ENCODE results near the gene TTLL5. TPM values are rescaled to one million over a fixed set of nuclear protein-coding genes. Genes with fewer than 3 reads are reported as not detected.

Gene TTLL5
- total and polyA plus RNA-seq, 9 of the 15 experiments (the other 6 are each of a cell fraction or from before 2014, with no cell fraction given) = 4.1 to 18.9 (median 12.6) TPM

DNA sequence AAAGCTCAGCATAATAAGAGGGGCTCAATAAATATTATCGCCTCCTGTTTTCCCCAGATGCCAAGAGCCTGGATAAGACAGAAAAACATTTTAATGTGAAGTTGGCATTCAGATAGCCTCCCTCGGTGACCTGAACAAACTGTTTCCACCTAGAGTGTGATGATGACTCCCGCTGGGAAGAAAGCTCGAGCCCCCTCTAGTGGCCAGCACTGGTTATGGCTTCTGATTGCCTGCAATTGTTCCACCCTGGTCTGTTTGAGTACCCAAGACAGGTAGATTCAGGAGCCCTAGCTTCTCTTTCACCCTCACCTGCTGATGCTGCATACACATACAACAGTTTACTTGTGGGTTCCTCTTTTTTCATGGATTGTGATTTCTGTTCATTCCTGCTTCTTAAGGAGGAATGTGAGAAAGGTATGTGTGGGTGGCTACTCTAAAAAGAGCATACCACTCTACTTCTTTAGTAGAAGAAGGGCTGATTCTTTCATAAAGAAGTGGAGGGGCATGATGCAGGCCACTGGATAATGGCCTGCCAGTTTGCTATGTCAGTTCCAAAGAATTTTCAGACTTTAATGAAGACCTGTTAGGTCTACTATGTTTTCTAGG lies 6.8 kb upstream of the TTLL5 start:
- no peak overlapping the region for H3K9ac ChIP-seq (ENCODE audit: insufficient read depth in 1 of 2, low read depth in 2 of 2, low read length in 2 of 2)
- 5% methylated on average over 3 of the region's 4 CpGs for WGBS (ENCODE audit: insufficient coverage, low coverage, missing lambda C conversion rate)
- H3K79me2 ChIP-seq (ENCODE audit: control insufficient read depth, insufficient read depth, low read length) = peaks cover 6% of the 10 kb centered on the region
- no peaks in the 10 kb centered on the region for H3K9me3 ChIP-seq (replicated peaks; ENCODE audit: control insufficient read depth, insufficient read depth, low read depth, low read length)
- ATAC-seq = peak; percentile 90
- FAIRE-seq = peak; percentile 89
- peaks cover 59% of the 10 kb centered on the region; the same call in 2 of the 3 replicates for H3K36me3 ChIP-seq (ENCODE audit: control insufficient read depth, insufficient read depth, low read length)
- H4K20me1 ChIP-seq (replicated peaks; ENCODE audit: control insufficient read depth, insufficient read depth, low read length) = no peaks in the 10 kb centered on the region
- intact Hi-C loops (cut with micrococcal nuclease) = loop anchor here (1.0 to 10.0 kb wide), 2 partner anchors 77 to 349 kb away; no protein-coding TSS in a partner anchor
- no peaks in the 10 kb centered on the region; a peak in 1 of 5 replicates for H3K4me1 ChIP-seq (replicated peaks in 1 of 2; ENCODE audit: control insufficient read depth in 2 of 2, insufficient read depth in 2 of 2, low read length in 2 of 2)
- peak; percentile 60 to 68 (median 66) for DNase-seq (ENCODE audit: extremely low read depth in 1 of 4, low spot score in 3 of 4)
- H3K4me2 ChIP-seq (ENCODE audit: insufficient read depth, low read length) = no peak overlapping the region
- H3K9me1 ChIP-seq (ENCODE audit: control insufficient read depth, insufficient read depth, low read length) = no peaks in the 10 kb centered on the region
- no peak overlapping the region for H3K27ac ChIP-seq (ENCODE audit: extremely low read depth, low read depth, low read length)
- no peaks in the 10 kb centered on the region for H3K27me3 ChIP-seq (ENCODE audit: control insufficient read depth in 2 of 2, insufficient read depth in 2 of 2, low read length in 2 of 2)
- no peak overlapping the region for H3K4me3 ChIP-seq
- BruUV-seq (replicated peaks) = no TSS peak
- CTCF ChIA-PET (ENCODE audit: low intra/inter-chr PET ratio) = interaction anchor here (0.9 to 2.8 kb wide), 2 partner anchors 75 to 76 kb away, joined by 3 to 20 read pairs; partner anchors contain the start of gene FLVCR2
- POLR2A ChIA-PET = interaction anchor here (0.7 to 1.7 kb wide), 5 partner anchors 13 to 79 kb away, joined by 3 to 4 read pairs (median 3); no protein-coding TSS in a partner anchor
- H2AFZ ChIP-seq (ENCODE audit: low read depth, low read length) = no peak overlapping the region
- in situ Hi-C loops (cut with MboI) = loop anchor here (5.0 to 25.0 kb wide), 2 partner anchors 77 to 517 kb away; partner anchors contain the start of genes FLVCR2 and NEK9
- TF ChIP-seq FOXP1 (CRISPR knock-in tag; IDR thresholded peaks at IDR 0.05) (no peak), TAF15 (IDR thresholded peaks at IDR 0.05; ENCODE audit: low read depth, low read length) (no peak), TCFL5 (CRISPR knock-in tag; conservative IDR thresholded peaks at IDR 0.05) (no peak), SMC3 (conservative IDR thresholded peaks at IDR 0.05; ENCODE audit: insufficient read depth, low read depth, low read length) (peak; percentile 61), MCM2 (IDR thresholded peaks at IDR 0.05; ENCODE audit: low read depth) (no peak), SRSF3 (IDR thresholded peaks at IDR 0.05; ENCODE audit: insufficient read depth, low read length) (no peak), RBM14 (IDR thresholded peaks at IDR 0.05; ENCODE audit: borderline replicate concordance, insufficient read depth, low read depth, low read length) (no peak), NFE2 (IDR thresholded peaks at IDR 0.05; ENCODE audit: low read depth) (no peak)
- TF ChIP-seq, protein P1, sequence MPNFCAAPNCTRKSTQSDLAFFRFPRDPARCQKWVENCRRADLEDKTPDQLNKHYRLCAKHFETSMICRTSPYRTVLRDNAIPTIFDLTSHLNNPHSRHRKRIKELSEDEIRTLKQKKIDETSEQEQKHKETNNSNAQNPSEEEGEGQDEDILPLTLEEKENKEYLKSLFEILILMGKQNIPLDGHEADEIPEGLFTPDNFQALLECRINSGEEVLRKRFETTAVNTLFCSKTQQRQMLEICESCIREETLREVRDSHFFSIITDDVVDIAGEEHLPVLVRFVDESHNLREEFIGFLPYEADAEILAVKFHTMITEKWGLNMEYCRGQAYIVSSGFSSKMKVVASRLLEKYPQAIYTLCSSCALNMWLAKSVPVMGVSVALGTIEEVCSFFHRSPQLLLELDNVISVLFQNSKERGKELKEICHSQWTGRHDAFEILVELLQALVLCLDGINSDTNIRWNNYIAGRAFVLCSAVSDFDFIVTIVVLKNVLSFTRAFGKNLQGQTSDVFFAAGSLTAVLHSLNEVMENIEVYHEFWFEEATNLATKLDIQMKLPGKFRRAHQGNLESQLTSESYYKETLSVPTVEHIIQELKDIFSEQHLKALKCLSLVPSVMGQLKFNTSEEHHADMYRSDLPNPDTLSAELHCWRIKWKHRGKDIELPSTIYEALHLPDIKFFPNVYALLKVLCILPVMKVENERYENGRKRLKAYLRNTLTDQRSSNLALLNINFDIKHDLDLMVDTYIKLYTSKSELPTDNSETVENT (CRISPR knock-in tag; IDR thresholded peaks at IDR 0.05) = no peak
- TF ChIP-seq, protein P2, sequence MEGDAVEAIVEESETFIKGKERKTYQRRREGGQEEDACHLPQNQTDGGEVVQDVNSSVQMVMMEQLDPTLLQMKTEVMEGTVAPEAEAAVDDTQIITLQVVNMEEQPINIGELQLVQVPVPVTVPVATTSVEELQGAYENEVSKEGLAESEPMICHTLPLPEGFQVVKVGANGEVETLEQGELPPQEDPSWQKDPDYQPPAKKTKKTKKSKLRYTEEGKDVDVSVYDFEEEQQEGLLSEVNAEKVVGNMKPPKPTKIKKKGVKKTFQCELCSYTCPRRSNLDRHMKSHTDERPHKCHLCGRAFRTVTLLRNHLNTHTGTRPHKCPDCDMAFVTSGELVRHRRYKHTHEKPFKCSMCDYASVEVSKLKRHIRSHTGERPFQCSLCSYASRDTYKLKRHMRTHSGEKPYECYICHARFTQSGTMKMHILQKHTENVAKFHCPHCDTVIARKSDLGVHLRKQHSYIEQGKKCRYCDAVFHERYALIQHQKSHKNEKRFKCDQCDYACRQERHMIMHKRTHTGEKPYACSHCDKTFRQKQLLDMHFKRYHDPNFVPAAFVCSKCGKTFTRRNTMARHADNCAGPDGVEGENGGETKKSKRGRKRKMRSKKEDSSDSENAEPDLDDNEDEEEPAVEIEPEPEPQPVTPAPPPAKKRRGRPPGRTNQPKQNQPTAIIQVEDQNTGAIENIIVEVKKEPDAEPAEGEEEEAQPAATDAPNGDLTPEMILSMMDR (IDR thresholded peaks at IDR 0.05 in 2 of 3, conservative IDR thresholded peaks at IDR 0.05 in 1 of 3; ENCODE audit: insufficient read depth in 2 of 3, low read depth in 1 of 3, low read length in 3 of 3) = peak; percentile 79 to 85 (median 83)
